Measurements from ENCODE around the gene PPP4R2.

Gene PPP4R2

GRCh38 chr3:73045391-73045790, 48.8 kb downstream of the PPP4R2 start:
- TF ChIP-seq, protein P1, sequence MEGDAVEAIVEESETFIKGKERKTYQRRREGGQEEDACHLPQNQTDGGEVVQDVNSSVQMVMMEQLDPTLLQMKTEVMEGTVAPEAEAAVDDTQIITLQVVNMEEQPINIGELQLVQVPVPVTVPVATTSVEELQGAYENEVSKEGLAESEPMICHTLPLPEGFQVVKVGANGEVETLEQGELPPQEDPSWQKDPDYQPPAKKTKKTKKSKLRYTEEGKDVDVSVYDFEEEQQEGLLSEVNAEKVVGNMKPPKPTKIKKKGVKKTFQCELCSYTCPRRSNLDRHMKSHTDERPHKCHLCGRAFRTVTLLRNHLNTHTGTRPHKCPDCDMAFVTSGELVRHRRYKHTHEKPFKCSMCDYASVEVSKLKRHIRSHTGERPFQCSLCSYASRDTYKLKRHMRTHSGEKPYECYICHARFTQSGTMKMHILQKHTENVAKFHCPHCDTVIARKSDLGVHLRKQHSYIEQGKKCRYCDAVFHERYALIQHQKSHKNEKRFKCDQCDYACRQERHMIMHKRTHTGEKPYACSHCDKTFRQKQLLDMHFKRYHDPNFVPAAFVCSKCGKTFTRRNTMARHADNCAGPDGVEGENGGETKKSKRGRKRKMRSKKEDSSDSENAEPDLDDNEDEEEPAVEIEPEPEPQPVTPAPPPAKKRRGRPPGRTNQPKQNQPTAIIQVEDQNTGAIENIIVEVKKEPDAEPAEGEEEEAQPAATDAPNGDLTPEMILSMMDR (IDR thresholded peaks at IDR 0.05; ENCODE audit: insufficient read depth, low read depth, low read length, missing control alignments), result no peak
- H3K4me3 ChIP-seq (ENCODE audit: low read length), result no peak overlapping the region
- peak; percentile 68 for DNase-seq (ENCODE audit: low read depth)

DNA sequence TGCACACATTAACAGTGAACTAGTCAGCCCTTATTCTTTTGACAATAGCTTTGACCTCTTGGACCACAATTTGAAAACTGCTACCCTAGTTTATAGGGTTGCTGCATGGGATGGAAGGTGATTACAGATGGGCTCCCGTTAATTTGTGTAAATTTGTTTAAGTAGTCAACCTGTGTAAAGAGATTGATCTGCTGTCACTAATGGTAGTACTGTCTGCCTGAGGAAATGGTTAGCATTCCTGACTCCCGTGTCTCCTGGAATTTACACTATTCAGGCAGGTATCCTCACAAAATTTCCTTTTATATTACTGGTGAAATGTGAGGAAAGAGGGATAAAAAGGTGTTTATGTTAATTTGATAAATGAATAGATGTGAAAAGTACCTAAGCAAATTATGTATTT, 49.6 kb downstream of the PPP4R2 start:
- no peak for DNase-seq (ENCODE audit: low read depth)
- no peak overlapping the region for H3K4me3 ChIP-seq (ENCODE audit: low read length)
- TF ChIP-seq, protein P1 (IDR thresholded peaks at IDR 0.05; ENCODE audit: insufficient read depth, low read depth, low read length, missing control alignments), result no peak

GRCh38 chr3:73049319-73049718, 52.7 kb downstream of the PPP4R2 start:
- H3K4me3 ChIP-seq (ENCODE audit: low read length), result no peak overlapping the region
- DNase-seq (ENCODE audit: low read depth), result no peak
- TF ChIP-seq, protein P1 (IDR thresholded peaks at IDR 0.05; ENCODE audit: insufficient read depth, low read depth, low read length, missing control alignments), result no peak

DNA sequence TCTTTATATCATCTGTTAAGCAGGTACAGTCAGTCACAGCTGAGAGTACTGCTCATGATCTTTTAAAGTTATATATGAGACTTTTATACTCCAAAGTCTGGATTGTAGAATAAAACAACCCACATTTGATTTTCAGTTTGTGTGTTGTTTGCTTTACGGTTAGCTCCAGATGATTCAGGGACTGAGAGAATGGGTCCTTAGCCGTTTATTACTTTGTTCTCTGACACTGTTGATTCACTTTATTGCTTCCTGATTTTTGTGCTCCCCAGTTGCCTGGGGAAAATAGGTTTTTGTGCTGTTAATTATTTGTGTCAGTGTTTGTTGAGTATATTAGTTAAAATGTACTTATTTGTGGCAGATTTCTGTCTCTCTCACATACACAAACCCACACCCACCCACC, 56.2 kb downstream of the PPP4R2 start:
- no peak overlapping the region for H3K4me3 ChIP-seq (ENCODE audit: low read length)
- no peak for DNase-seq (ENCODE audit: low read depth)
- TF ChIP-seq, protein P1 (IDR thresholded peaks at IDR 0.05; ENCODE audit: insufficient read depth, low read depth, low read length, missing control alignments), result no peak

GRCh38 chr3:73055583-73055982, 59.0 kb downstream of the PPP4R2 start:
- no peak overlapping the region for H3K4me3 ChIP-seq (ENCODE audit: low read length)
- peak; percentile 8 for DNase-seq (ENCODE audit: low read depth)
- TF ChIP-seq, protein P1 (IDR thresholded peaks at IDR 0.05; ENCODE audit: insufficient read depth, low read depth, low read length, missing control alignments), result no peak

DNA sequence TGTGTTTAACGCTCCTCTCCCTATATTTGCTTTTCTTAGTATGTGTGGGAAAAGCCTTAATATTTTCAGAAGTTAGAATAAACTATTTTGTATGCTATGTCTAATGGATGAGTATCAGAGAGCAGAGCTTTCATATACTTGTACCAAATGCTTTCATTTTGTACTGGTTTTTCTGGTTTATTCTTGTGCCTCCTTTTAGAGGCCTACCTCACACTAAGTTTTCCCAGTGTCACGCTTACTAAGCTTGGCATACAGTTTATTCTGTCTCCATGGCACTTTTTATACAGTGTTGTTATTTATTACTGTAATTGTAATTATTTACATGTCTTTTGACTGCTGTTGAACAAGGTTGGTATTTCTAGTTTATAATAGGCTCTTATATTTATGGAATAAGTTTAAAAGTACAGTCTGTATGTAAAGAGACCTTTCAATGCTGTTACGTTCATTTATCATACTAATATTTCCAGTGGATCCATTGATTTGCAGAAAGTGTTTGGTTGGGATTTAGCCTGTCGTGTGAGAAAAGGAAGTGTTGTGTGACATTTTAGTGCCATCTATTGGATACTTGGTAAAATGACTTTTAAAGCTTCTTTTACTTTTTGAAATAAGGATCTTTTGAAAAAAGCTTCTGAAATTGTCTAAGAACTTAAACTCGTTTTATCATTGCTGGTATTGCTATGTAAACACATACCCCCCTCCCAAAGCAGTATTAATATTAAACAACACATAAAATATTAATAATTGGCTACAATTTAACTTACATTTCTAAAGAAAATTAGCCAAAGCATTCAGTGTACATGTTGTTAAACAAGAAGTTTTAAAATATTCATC, 59.6 kb downstream of the PPP4R2 start:
- DNase-seq (ENCODE audit: low read depth), result peak; percentile 63
- TF ChIP-seq, protein P1 (IDR thresholded peaks at IDR 0.05; ENCODE audit: insufficient read depth, low read depth, low read length, missing control alignments), result peak; percentile 48

DNA sequence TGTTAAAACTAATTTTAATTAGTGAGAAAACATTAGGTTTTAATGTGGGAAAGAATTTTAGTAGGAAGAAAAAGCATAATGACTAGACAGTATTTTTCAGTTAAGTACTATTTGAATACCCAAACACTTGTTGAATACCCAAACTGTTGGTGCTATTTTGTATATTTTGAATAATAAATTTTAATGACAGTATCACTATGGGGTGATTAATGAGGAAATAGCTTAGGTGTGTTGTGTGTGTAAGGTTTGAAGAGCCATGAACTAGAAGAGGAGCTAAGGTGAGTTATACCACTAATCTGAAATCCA, 60.2 kb downstream of the PPP4R2 start:
- H3K4me3 ChIP-seq (ENCODE audit: low read length), result no peak overlapping the region
- DNase-seq (ENCODE audit: low read depth), result no peak
- TF ChIP-seq, protein P1 (IDR thresholded peaks at IDR 0.05; ENCODE audit: insufficient read depth, low read depth, low read length, missing control alignments), result no peak

More for the DNA sequence above, 59.6 kb downstream of the PPP4R2 start:
- no peak overlapping the region for H3K4me3 ChIP-seq (ENCODE audit: low read length)

All from epithelial cell of esophagus (primary cell).